Mucosa of gallbladder (tissue), 1 donor: ENCODE measurements around the gene PIM1. TPM values are rescaled to one million over a fixed set of nuclear protein-coding genes. Genes with fewer than 3 reads are reported as not detected.

ENCODE experiments used
- DNase-seq: peaks from one replicate; pipeline ENCODE4 v3.0.0-alpha.2; 2020; ENCODE audit warnings: low spot score
- total RNA-seq: library from RNA; stranded (reverse); gene quantifications from one replicate; pipeline ENCODE4 v1.2.1, GENCODE V29; 2021
- donor health status: DM: no; HTN: no; CAD: no.

Gene PIM1
- total RNA-seq, 1 donor from 2014 or later: 21.8 TPM

GRCh38 chr6:37137201-37138090 is 32.5 kb upstream of the PIM1 start:
- peak; percentile 35 for DNase-seq

- no peak for DNase-seq
These were observed 31.1 kb upstream of the PIM1 start for GRCh38 chr6:37138856-37139229.

- DNase-seq: no peak
These were observed 30.6 kb upstream of the PIM1 start for GRCh38 chr6:37139230-37139962.

- DNase-seq: no peak
These were observed 29.8 kb upstream of the PIM1 start for GRCh38 chr6:37140145-37140544.

GRCh38 chr6:37141281-37142049 is 28.5 kb upstream of the PIM1 start:
- peak; percentile 23 for DNase-seq

- DNase-seq: no peak
These were observed 27.8 kb upstream of the PIM1 start for GRCh38 chr6:37142050-37142614.

- no peak for DNase-seq
These were observed 26.4 kb upstream of the PIM1 start for GRCh38 chr6:37143585-37143984.

GRCh38 chr6:37145443-37145842 is 24.5 kb upstream of the PIM1 start:
- no peak for DNase-seq

- DNase-seq: no peak
These were observed 23.2 kb upstream of the PIM1 start for GRCh38 chr6:37146735-37147157.

GRCh38 chr6:37149745-37150144 is 20.2 kb upstream of the PIM1 start:
- DNase-seq: no peak

GRCh38 chr6:37150314-37150713 is 19.6 kb upstream of the PIM1 start:
- DNase-seq: no peak

GRCh38 chr6:37155394-37156312 is 14.3 kb upstream of the PIM1 start:
- DNase-seq: no peak

- no peak for DNase-seq
These were observed 11.4 kb upstream of the PIM1 start for GRCh38 chr6:37158508-37158907.

GRCh38 chr6:37160922-37161778 is 8.8 kb upstream of the PIM1 start:
- no peak for DNase-seq

GRCh38 chr6:37162740-37163139 is 7.2 kb upstream of the PIM1 start:
- no peak for DNase-seq

GRCh38 chr6:37168163-37168758 is 1.7 kb upstream of the PIM1 start:
- no peak for DNase-seq

GRCh38 chr6:37168811-37169495 is 999 bp upstream of the PIM1 start:
- DNase-seq: no peak

- peak; percentile 45 for DNase-seq
These were observed 585 bp downstream of the PIM1 start for GRCh38 chr6:37170273-37171200.
